Brain microvascular endothelial cell (primary cell): Measurements from ENCODE around the gene ARPP21.

Experiments used
- DNase-seq: peaks from one replicate; pipeline ENCODE4 v3.0.0-alpha.2; 2020
- H3K27ac ChIP-seq: fragments of 250-450 bp; sonication (Bioruptor Pico); 2 replicates; pipeline ENCODE4 v1.5.1; 2020; ENCODE audit warnings: mild to moderate bottlenecking, moderate library complexity
- H3K27me3 ChIP-seq: fragments of 250-450 bp; sonication (Bioruptor Pico); replicated peaks from 2 replicates; pipeline ENCODE4 v1.5.1; 2020; ENCODE audit warnings: mild to moderate bottlenecking
- H3K36me3 ChIP-seq: fragments of 250-450 bp; sonication (Bioruptor Pico); replicated peaks from 2 replicates; pipeline ENCODE4 v1.5.1; 2020; ENCODE audit warnings: mild to moderate bottlenecking
- H3K4me3 ChIP-seq: 2 replicates; pipeline ENCODE4 v1.5.1; 2011; ENCODE audit warnings: low read depth, mild to moderate bottlenecking, control low read depth, low read length, moderate library complexity
- in situ Hi-C: cut with HindIII; loops from 2 replicates; pipeline ENCODE4 v1.10.0; 2017; ENCODE audit warnings: low sequenced_read_pairs, low pct_ligation_motif_present
- TF ChIP-seq, protein P1 (sequence below): IDR thresholded peaks from 2 replicates; pipeline ENCODE4 v1.5.1; 2011; ENCODE audit warnings: low read depth, mild to moderate bottlenecking, moderate library complexity, low read length, control low read depth, inconsistent platforms; ENCODE audit errors: missing control alignments

ARPP21 gene

DNA sequence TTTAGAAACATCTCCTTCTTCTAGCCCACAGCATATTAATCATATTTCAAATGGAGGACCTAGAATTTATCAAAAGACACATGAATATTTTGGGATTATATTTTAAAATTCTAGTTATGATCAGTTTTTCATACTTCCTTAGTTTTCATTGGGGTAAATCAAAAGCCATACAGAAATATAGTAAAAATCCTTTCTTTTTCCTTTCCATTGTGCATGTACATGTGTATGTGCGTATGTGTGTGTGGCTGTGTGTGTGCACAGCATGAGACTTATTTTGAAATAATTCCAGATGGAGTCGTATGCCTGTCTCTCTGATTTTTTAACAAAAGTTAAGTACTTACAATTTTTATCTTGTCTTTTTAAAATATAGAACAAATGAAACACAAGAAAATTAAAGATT, 94.5 kb downstream of the ARPP21 start:
- in situ Hi-C loops = no loop called here

GRCh38 chr3:35737080-35737479, 97.8 kb downstream of the ARPP21 start:
- no peak for DNase-seq
- in situ Hi-C loops = no loop called here
- H3K36me3 ChIP-seq = no peaks in the 10 kb centered on the region
- H3K27me3 ChIP-seq = no peaks in the 10 kb centered on the region
- H3K27ac ChIP-seq = no peak overlapping the region
- TF ChIP-seq, protein P1, sequence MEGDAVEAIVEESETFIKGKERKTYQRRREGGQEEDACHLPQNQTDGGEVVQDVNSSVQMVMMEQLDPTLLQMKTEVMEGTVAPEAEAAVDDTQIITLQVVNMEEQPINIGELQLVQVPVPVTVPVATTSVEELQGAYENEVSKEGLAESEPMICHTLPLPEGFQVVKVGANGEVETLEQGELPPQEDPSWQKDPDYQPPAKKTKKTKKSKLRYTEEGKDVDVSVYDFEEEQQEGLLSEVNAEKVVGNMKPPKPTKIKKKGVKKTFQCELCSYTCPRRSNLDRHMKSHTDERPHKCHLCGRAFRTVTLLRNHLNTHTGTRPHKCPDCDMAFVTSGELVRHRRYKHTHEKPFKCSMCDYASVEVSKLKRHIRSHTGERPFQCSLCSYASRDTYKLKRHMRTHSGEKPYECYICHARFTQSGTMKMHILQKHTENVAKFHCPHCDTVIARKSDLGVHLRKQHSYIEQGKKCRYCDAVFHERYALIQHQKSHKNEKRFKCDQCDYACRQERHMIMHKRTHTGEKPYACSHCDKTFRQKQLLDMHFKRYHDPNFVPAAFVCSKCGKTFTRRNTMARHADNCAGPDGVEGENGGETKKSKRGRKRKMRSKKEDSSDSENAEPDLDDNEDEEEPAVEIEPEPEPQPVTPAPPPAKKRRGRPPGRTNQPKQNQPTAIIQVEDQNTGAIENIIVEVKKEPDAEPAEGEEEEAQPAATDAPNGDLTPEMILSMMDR = no peak
- no peak overlapping the region for H3K4me3 ChIP-seq

More for the DNA sequence above, 94.5 kb downstream of the ARPP21 start:
- Histone ChIP-seq H3K27me3 (no peaks in the 10 kb centered on the region), H3K36me3 (no peaks in the 10 kb centered on the region), H3K27ac (no peak overlapping the region), H3K4me3 (no peak overlapping the region)
- DNase-seq = no peak
- TF ChIP-seq, protein P1 = no peak

GRCh38 chr3:35737527-35737926, 98.2 kb downstream of the ARPP21 start:
- TF ChIP-seq, protein P1 = no peak
- no peaks in the 10 kb centered on the region for H3K27me3 ChIP-seq
- H3K36me3 ChIP-seq = no peaks in the 10 kb centered on the region
- H3K27ac ChIP-seq = no peak overlapping the region
- no peak overlapping the region for H3K4me3 ChIP-seq
- in situ Hi-C loops = no loop called here
- DNase-seq = no peak

- Histone ChIP-seq H3K36me3 (no peaks in the 10 kb centered on the region), H3K27me3 (no peaks in the 10 kb centered on the region), H3K27ac (no peak overlapping the region), H3K4me3 (no peak overlapping the region)
- DNase-seq = no peak
- in situ Hi-C loops = no loop called here
- TF ChIP-seq, protein P1 = no peak
Measured at GRCh38 chr3:35737934-35738706, 98.8 kb downstream of the ARPP21 start.

- H3K27ac ChIP-seq = no peak overlapping the region
- TF ChIP-seq, protein P1 = no peak
- H3K4me3 ChIP-seq = no peak overlapping the region
- DNase-seq = no peak
- in situ Hi-C loops = no loop called here
- no peaks in the 10 kb centered on the region for H3K27me3 ChIP-seq
- no peaks in the 10 kb centered on the region for H3K36me3 ChIP-seq
Measured at GRCh38 chr3:35739181-35739809, 100.0 kb downstream of the ARPP21 start.
